HT1080 (cell line): Measurements from ENCODE around the gene MYADM. TPM values are rescaled to one million over a fixed set of nuclear protein-coding genes. Genes with fewer than 3 reads are reported as not detected.
"Not testable (repeated sequence)": the region's sequence is repeated elsewhere in the genome, so short reads cannot be mapped to it uniquely, and the experiment has no call there.

Source experiments
- DNase-seq: peaks from one replicate; pipeline ENCODE4 v3.0.0-alpha.2; 2015; ENCODE audit warnings: low read depth
- polyA plus RNA-seq, 2 experiments: library from polyadenylated mRNA; depleted of rRNA; stranded (reverse); fragments of >200 nt; gene quantifications; 2 replicates each; pipeline ENCODE4 v1.2.3, GENCODE V29; 2015
- total RNA-seq: library from RNA; depleted of rRNA; stranded (reverse); fragments of >200 nt; shearing (Covaris generic); gene quantifications from 2 replicates; pipeline ENCODE4 v1.2.3, GENCODE V29; 2014; rRNA removed

MYADM gene
- 10.4 and 29.4 TPM in 2 replicates for total RNA-seq
- polyA plus RNA-seq (2015; cell fraction: cytosol; rRNA removed), result 86.0 and 102 TPM in 2 replicates
- polyA plus RNA-seq (2015; cell fraction: nucleus; rRNA removed), result 157 and 170 TPM in 2 replicates

DNA sequence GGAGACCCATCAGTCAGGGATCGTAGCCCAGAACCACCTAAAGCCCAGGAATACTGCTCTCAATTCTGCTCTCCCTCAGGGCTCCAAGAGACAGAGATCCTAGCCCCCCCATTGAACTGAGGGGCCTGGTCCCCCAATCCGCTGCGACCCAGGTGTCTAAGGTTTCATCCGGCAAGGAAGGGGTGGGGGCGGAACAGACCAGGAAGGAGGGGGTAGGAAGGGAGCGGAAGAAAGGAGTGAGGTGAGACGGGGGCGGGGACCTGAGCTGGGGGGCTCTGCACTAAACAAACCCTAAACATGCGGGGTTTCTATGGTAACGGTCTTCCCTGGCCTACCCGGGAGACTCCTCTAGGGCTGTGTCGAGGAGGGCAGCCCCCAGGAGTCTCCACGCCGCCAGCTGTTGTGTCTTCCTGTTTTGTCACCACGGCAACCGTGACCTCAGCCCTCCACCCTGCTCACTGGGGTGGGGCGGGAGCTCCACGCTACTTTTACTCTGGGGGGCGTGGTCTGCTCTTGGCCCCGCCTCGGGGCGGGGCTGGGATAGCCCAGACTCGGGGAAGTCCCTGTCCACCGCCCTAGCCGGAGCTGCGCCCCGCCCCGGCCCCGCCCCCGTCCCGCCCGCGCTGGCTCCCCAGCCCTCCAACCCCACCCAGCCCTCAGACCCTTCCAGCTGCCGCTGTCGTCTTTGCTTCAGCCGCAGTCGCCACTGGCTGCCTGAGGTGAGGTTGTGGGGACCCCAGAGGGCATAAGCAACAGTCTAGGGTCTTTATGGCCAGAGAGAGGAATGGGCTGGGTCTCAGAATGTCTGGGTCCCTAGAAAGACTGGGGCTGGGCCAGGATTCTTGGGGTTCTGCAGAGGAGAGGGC, at the start of gene MYADM:
Gene MYADM (plus strand): TSS at position 659 of the 866 bp plus-strand sequence. CDS start 5,647 bp downstream, outside the sequence.
- peak; percentile 99 for DNase-seq

GRCh38 chr19:53818756-53819155, 48.9 kb upstream of the MYADM start:
- DNase-seq, result no peak

GRCh38 chr19:53819861-53820260, 47.8 kb upstream of the MYADM start:
- no peak for DNase-seq

DNA sequence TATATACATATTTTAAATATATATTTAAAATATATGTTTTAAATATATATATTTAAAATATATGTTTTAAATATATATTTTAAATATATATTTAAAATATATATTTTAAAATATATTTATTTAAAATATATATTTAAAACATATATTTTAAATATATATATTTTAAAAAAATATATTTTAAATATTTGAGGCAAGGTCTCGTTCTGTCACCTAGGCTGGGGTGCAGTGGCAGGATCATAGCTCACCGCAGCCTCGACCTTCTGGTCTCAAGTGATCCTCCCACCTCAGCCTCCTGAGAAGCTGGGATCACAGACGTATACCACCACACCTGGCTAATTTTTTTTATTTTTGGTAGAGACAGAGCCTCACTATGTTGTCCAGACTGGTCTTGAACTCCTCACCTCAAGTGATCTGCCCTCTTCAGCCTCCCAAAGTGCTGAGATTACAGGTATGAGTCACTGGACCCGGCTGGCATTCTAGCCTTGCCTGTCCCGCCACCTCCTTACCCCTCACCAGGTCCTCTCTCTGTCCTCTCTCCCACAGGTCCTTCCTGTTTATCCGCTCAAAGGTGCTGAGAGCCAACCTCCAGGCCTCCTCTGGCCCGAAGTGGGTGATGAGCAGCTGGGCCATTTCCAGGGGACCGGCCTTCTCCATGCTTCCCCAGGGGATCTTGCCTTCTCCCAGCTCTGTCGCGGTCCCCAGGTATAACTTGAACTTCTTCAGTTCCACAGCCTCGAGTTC, 44.1 kb upstream of the MYADM start:
- DNase-seq, result no peak

DNA sequence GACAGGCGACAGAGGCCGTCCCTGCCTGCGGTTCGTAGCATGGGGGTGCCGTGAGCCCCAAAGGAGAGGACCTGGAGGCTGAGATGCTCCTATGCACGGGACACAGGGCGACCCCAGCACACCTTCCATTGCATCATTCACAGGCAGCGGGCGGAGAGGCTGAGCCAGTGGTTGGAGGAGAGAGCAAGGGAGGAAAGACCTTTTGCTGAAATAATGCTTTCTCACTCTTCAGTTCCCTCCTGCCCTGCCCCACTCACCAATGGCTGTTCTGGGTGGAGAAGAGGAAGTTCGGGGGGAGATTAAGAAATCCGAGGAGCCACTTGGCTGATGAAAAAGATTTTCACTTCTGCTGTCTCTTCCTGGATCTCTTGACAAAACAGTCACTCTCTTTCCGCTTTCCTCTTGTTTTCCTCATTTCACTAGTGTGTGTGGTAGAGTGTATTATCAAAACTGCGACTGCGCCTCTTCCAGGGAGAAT, 43.5 kb upstream of the MYADM start, which contains the start of gene NLRP12:
Gene NLRP12 (minus strand): TSS at position 181 of the 478 bp plus-strand sequence. CDS start 140 bp downstream, at position 41.
- no peak for DNase-seq

- no peak for DNase-seq
Observed at GRCh38 chr19:53826876-53827275, 40.8 kb upstream of the MYADM start.

GRCh38 chr19:53828531-53828930, 39.2 kb upstream of the MYADM start:
- no peak for DNase-seq

DNA sequence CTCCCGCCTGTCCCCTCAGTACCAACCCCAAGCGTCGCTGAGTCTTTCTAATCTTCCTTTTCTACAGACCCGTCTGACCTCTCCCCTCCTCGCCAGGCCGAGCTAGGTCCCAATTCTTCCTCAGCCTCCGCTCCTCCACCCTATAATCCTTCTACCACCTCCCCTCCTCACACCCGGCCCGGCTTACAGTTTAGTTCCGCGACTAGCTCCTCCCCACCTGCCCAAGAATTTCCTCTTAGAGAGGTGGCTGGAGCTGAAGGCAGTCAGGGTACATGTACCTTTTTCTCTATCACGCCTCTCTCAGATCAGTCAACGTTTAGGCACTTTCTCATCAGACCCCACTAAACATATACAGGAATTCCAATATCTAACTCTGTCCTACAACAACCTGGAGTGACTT, 34.8 kb upstream of the MYADM start:
- DNase-seq, result not testable (repeated sequence)

GRCh38 chr19:53838446-53838845, 29.2 kb upstream of the MYADM start:
- DNase-seq, result not testable (repeated sequence)

- DNase-seq, result not testable (repeated sequence)
Observed at GRCh38 chr19:53840241-53840640, 27.4 kb upstream of the MYADM start.

- peak; percentile 83 for DNase-seq
Observed at GRCh38 chr19:53840914-53841313, 26.8 kb upstream of the MYADM start.

DNA sequence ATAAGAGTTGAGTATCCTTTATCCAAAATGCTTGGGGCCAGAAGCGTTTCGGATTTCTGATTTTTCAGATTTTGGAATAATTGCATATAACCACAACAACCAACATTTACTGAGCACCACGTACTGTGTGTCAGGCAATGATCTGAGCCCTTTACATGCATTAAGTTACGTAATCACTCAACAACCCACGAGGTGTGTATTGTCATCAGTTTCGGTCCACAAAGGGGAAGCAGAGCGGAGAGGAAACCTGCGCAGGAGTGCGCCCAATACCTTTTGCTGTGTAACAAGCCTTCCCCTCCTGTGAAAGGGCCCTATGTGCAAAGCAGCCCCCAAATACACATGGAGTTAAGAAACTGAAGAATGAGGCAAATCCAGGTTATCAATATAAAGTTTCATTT, 22.8 kb upstream of the MYADM start:
- no peak for DNase-seq

GRCh38 chr19:53847555-53847954, 20.1 kb upstream of the MYADM start:
- no peak for DNase-seq

DNA sequence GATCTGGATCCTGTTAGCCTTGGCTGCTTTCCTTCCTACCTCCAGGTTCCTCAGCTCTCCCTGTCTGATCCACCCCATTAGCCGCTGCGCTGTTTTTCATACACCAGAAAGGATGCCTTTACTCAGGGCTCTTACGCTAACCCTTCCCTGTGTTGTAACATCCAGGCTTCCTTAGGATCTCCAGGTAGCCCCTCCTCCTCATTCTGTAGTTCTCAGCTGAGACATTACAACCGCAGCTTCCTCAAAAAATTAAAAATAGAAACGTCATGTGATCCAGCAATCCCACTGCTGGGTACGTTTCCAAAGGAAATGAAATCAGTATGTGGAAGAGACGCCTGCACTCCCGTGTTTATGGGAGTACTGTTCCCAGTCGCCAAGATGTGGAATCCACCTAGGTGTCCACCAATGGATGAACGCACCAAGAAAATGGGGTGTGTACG, 18.4 kb upstream of the MYADM start:
- peak; percentile 74 for DNase-seq

DNA sequence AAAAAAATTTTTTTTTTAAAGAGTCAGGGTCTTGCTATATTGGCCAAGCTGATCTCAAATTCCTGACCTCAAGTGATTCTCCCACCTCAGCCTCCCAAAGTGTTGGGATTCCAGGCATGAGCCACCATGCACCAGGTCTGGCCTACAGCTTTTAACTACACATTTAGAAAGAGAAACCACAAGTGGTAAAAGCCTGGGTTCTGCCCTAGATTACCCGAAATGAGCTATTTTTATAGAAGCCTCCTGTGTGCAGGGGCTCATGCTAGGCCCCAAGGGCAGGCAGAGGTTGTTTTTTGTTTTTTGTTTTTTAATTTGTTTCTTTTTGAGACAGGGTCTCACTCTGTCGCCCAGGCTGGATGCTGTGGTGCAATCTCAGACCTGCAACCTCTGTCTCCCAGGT, 14.0 kb upstream of the MYADM start:
- DNase-seq, result no peak

- no peak for DNase-seq
Observed at GRCh38 chr19:53864308-53864836, 3.3 kb upstream of the MYADM start.

DNA sequence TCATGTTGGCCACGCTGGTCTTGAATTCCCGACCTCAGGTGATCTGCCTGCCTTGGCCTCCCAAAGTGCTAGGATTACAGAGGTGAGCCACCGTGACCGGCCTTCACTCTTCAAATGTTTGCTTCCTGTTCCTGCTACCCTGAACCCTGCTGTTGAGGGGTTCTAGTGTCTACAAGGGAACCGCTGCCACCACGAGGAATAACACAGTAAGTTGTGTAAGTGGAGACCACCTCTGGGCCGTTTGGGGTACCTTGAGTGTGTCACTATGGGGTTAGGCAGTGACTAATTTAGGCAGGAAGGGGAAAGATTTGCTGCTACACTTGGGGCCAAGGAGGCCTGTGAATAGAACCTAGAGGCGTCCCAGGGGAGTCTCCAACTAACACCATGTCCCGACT, 2.2 kb upstream of the MYADM start:
- no peak for DNase-seq

GRCh38 chr19:53865918-53866864, 1.5 kb upstream of the MYADM start:
- DNase-seq, result peak; percentile 44

DNA sequence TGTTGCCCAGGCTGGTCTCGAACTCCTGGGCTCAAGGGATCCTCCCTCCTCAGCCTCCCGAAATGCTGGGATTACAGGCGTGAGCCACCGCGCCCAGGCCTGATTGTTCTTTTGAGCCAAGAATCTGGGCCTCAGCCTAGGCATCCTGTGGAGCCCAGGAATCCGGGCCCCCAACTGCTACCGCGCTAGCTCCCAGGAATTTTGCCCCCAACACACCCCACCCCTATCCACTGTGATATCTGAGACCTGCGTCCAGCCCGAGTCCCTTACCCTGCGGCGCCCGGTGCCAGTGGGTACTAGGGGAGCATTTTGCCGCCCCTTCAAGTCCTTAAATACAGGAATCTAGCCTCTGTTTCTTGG, 838 bp upstream of the MYADM start:
- no peak for DNase-seq

DNA sequence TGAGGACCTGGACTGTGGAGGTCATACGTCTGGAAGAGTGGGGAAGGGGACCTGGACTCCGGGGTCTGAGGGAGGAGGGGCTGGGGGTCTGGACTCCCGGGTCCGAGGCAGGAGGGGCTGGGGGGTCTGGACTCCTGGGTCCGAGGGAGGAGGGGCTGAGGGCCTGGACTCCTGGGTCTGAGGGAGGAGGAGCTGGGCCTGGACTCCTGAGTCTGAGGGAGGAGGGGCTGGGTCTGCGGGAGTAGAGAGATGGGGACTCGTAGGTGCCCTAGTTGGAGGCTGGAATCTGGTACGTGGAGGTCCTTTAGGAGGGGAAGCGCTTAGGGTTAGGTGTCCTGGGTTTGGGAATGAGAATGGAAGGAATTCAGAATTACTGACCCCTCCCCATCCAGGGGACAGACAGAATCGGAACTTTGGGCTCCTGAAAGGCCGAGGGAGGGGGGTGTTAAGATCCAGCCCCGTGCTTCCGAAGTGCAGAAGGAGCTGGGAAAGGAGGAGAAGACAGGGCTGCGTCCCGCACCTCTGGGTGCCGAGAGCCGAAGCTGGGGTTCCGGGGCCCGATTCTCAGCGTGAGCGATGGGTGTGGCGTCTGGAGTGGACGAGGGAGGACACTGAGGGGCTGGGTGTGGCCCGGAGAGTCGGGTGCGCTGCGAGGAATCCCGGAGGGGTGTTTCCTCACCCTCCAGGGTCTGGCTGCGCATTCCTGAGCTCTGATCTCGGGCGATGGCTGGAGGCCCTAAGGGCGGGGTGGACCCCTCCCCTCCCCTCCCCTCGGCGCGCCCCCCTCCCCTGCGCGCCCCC, 608 bp downstream of the MYADM start:
- DNase-seq, result peak; percentile 55
